ENCODE measurements around the gene ZEB1. TPM values are rescaled to one million over a fixed set of nuclear protein-coding genes. Genes with fewer than 3 reads are reported as not detected.

ZEB1 gene
- total and polyA plus RNA-seq, 2 of the 4 experiments (the other 2 are of a cell fraction): 23.7 to 108 TPM

DNA sequence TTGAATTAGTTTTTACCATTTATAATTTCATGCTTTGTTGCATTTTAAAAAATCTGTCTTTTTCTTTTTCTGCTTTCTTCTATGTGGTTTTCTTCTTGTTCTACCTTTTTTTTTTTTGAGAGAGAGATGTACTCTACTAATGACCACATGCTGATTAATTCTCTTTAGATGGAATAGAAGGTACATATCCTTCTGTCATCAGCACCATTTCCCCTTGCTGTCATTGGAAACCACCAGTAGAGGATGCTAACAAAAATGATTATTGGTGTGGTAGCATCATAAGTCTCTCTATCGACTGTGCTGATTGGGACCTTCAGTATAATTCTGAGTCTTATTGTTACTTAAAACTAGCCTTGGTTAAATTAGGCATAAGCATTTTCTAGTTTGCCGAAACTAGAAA lies 3.6 kb downstream of the ZEB1 start:
- no peak overlapping the region for H4K91ac ChIP-seq (ENCODE audit: insufficient read depth, low read depth, low read length)
- H4K5ac ChIP-seq (ENCODE audit: low read depth, low read length): no peak overlapping the region
- H2BK5ac ChIP-seq (ENCODE audit: low read depth, low read length, poor library complexity, severe bottlenecking): no peak overlapping the region
- intact Hi-C loops (cut with micrococcal nuclease) (loop anchor here (10.0 kb wide), 1 partner anchor 172 kb away; no protein-coding TSS in a partner anchor), dilution Hi-C loops (cut with HindIII; ENCODE audit: low sequenced_read_pairs, unreplicated experiment) (no loop called here), in situ Hi-C loops (cut with MboI; ENCODE audit: low sequenced_read_pairs) (loop anchor here (10.0 kb wide), 1 partner anchor 162 kb away; no protein-coding TSS in a partner anchor)
- H3K79me1 ChIP-seq (ENCODE audit: low read depth in 1 of 2, low read length in 2 of 2): peaks cover 0 to 21% of the 10 kb centered on the region in 2 experiments; a peak in 3 of 4 replicates
- peak overlapping the region; percentile 66; the same call in 1 of the 2 replicates for H3K23ac ChIP-seq (ENCODE audit: low read depth, low read length)
- H3K56ac ChIP-seq (ENCODE audit: extremely low read depth, insufficient read depth, low read length): no peak overlapping the region
- no peak overlapping the region for H4K8ac ChIP-seq (ENCODE audit: low read depth in 2 of 2, low read length in 2 of 2)
- H2BK15ac ChIP-seq (ENCODE audit: low read depth, low read length): no peak overlapping the region
- BruUV-seq (replicated peaks): no TSS peak
- H3K9me3 ChIP-seq (ENCODE audit: control insufficient read depth, insufficient read depth, low read length): no peaks in the 10 kb centered on the region
- no peak overlapping the region for H2AFZ ChIP-seq (replicated peaks; ENCODE audit: low read length, poor library complexity)
- H3K4me1 ChIP-seq (ENCODE audit: control insufficient read depth, insufficient read depth, low read length): peaks cover 2% of the 10 kb centered on the region; the same call in 1 of the 2 replicates
- ChIA-PET CTCF (no interaction called here), POLR2A (ENCODE audit: unreplicated experiment) (no interaction called here)
- no peak overlapping the region; the same call in 1 of the 2 replicates for H2BK120ac ChIP-seq (ENCODE audit: low read depth, low read length)
- WGBS, 2 experiments (ENCODE audit: extremely low coverage in 2 of 2, insufficient read length in 1 of 2): 100% methylated on average over 1 of the region's 2 CpGs; no CpG with 5 or more reads in 1 of the 2 experiments
- ATAC-seq (ENCODE audit: low read depth) (no peak), DNase-seq (peak; percentile 25)
- no peak overlapping the region for H3K9ac ChIP-seq (ENCODE audit: low read depth, low read length)
- peak overlapping the region; percentile 97 for H3K4me2 ChIP-seq (ENCODE audit: low read depth, low read length)
- no peaks in the 10 kb centered on the region for H3K36me3 ChIP-seq (ENCODE audit: control insufficient read depth, insufficient read depth, low read length)
- no peak overlapping the region for H3K27ac ChIP-seq (ENCODE audit: insufficient read depth, low read length)
- H4K20me1 ChIP-seq (ENCODE audit: insufficient read depth, low read length): peaks cover 64% of the 10 kb centered on the region
- H2AK9ac ChIP-seq (replicated peaks; ENCODE audit: low read depth, low read length, poor library complexity): no peak overlapping the region
- peaks cover 5% of the 10 kb centered on the region; the same call in 1 of the 2 replicates for H3K9me1 ChIP-seq (ENCODE audit: insufficient read depth, low read length)
- no peak overlapping the region for H2BK20ac ChIP-seq (ENCODE audit: low read depth, low read length)
- H3K27me3 ChIP-seq (ENCODE audit: control insufficient read depth, insufficient read depth, low read length): no peaks in the 10 kb centered on the region
- H3K18ac ChIP-seq (ENCODE audit: low read depth, low read length): no peak overlapping the region
- peak overlapping the region; percentile 68 for H3K14ac ChIP-seq (replicated peaks; ENCODE audit: low read depth, low read length)
- H3K4ac ChIP-seq (ENCODE audit: low read depth, low read length): no peak overlapping the region
- no peak overlapping the region for H3K4me3 ChIP-seq (ENCODE audit: insufficient read depth, low read depth, low read length)
- H2AK5ac ChIP-seq (ENCODE audit: low read depth, low read length): no peak overlapping the region
- TF ChIP-seq, protein P1, sequence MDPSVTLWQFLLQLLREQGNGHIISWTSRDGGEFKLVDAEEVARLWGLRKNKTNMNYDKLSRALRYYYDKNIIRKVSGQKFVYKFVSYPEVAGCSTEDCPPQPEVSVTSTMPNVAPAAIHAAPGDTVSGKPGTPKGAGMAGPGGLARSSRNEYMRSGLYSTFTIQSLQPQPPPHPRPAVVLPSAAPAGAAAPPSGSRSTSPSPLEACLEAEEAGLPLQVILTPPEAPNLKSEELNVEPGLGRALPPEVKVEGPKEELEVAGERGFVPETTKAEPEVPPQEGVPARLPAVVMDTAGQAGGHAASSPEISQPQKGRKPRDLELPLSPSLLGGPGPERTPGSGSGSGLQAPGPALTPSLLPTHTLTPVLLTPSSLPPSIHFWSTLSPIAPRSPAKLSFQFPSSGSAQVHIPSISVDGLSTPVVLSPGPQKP (IDR thresholded peaks at IDR 0.05; ENCODE audit: borderline replicate concordance, low read depth, low read length): no peak
- TF ChIP-seq RAD21 (IDR thresholded peaks at IDR 0.05; ENCODE audit: low read length): peak; percentile 34
